GM19395 (cell line): ENCODE results near the gene FBXL16.

Experiments used
- ATAC-seq: cut with Tn5 transposase; IDR thresholded peaks from one replicate; pipeline ENCODE4 v1.9.1; 2021; ENCODE audit warnings: mild to moderate bottlenecking, moderate library complexity; ENCODE audit not compliant: unreplicated experiment

The FBXL16 gene

DNA sequence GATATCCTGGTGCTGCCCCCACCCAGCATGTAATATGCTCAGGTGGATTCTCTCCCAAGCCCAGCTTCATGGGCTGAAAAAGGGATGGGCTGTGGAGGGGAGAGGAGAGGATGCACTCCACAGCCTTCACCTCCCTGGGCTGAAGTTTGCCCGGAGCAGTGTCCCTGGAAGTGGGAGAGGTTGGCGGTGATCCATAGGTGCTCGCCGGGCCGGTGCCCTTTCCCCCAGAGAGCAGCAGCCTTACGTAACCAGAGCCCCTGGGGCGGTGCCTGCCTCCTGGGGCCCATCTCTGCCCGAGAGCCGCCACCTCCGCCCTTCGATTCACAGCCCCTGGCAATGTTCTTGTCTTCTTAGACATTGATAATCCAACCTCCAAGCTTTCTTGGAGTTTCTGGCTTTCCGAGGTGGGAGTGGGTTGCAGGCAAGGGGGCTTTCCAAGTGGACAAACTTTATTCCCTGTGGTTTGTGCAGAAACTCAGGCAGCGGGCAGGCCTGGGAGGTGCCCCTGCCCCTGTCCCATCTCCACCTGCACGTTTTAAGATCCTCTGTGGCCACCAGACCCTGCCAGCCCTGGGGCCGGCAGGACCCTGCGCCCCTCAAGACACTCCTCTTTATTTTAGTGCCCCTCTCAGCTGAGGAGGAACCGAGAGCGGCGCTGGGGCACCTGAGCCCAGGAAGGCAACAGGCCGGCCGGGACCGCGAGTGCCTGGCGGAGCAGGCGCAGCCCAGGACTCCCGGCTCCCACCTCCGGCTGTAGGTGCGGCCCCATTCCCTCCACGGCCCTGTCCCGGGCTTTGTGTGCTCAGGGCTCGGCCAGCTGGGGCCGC lies 59.5 kb downstream of the FBXL16 start:
- no peak for ATAC-seq

DNA sequence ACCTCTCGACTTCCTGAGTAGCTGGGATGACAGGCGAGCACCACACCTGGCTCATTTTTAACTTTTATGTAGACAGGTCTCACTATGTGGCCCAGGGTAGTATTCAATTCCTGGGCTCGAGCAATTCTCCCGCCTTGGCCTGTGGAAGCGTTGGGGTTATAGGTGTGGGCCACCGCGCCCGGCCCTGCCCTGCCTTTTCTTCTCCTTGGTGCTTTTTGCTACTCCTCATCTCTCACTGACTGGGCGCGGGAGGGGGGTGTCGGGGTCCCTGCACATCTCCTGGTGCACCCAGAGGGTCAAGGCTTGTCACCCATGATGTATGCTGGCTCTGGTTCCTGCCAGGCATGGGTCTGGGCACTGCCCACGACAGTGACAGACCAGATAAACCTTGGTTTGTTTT lies 61.0 kb downstream of the FBXL16 start:
- no peak for ATAC-seq

DNA sequence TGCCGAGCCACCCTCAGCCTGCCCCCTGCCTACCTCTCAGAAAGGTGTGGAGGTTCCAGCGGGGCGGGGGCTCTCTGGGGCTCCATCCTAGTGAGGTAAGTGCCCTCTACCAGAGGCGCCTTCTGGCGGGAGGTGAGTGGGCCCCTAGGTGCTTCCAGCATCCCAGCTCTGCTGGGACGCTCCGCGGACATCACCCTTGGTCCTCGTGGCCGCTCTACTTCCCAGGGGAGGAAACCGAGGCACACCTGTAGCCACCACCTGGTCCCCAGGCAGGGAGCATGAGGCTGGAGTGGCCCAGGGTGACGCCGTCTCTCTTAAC lies 62.6 kb downstream of the FBXL16 start:
- no peak for ATAC-seq
